Activated CD4-positive, alpha-beta T cell treated with anti-CD3 and anti-CD28 coated beads, Interleukin-2, amount 10 ng/mL, durations not matched to agents 7 days and 5 days (primary cell): ENCODE data around the gene RASSF4. TPM values are rescaled to one million over a fixed set of nuclear protein-coding genes. Genes with fewer than 3 reads are reported as not detected.

Experiments
- CTCF ChIA-PET: fragments of 350-600 bp; sonication (Branson Sonifier 250); formaldehyde crosslinking; loops from one replicate; lab custom pipeline; 2021; ENCODE audit warnings: antibody characterized with exemption; lab: Charles Lee
- POLR2A ChIA-PET: fragments of 350-600 bp; sonication (Branson Sonifier 250); formaldehyde crosslinking; loops from one replicate; lab custom pipeline; 2021; ENCODE audit warnings: antibody characterized with exemption; lab: Charles Lee
- DNase-seq: peaks from one replicate; pipeline ENCODE4 v3.0.0-alpha.2; 2020
- H3K27ac Mint-ChIP-seq: one replicate; pipeline ENCODE4 v1.8.0; 2021; ENCODE audit warnings: mild to moderate bottlenecking, moderate library complexity, mixed read lengths
- H3K27me3 Mint-ChIP-seq: one replicate; pipeline ENCODE4 v1.8.0; 2021; ENCODE audit warnings: mixed read lengths
- H3K36me3 Mint-ChIP-seq: one replicate; pipeline ENCODE4 v1.8.0; 2021; ENCODE audit warnings: low read depth, mixed read lengths
- H3K4me1 Mint-ChIP-seq: one replicate; pipeline ENCODE4 v1.8.0; 2021; ENCODE audit warnings: mixed read lengths
- H3K4me3 Mint-ChIP-seq: one replicate; pipeline ENCODE4 v1.8.0; 2021; ENCODE audit warnings: mild to moderate bottlenecking, moderate library complexity, mixed read lengths
- H3K9me3 Mint-ChIP-seq: one replicate; pipeline ENCODE4 v1.8.0; 2021; ENCODE audit warnings: mixed read lengths
- total RNA-seq, 2 experiments: library from RNA; stranded (reverse); gene quantifications; one replicate each; pipeline ENCODE4 v1.2.3, GENCODE V29; 2021

The RASSF4 gene, protein sequence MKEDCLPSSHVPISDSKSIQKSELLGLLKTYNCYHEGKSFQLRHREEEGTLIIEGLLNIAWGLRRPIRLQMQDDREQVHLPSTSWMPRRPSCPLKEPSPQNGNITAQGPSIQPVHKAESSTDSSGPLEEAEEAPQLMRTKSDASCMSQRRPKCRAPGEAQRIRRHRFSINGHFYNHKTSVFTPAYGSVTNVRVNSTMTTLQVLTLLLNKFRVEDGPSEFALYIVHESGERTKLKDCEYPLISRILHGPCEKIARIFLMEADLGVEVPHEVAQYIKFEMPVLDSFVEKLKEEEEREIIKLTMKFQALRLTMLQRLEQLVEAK
- under 1 TPM; 0.42 to 0.52 TPM for total RNA-seq

DNA sequence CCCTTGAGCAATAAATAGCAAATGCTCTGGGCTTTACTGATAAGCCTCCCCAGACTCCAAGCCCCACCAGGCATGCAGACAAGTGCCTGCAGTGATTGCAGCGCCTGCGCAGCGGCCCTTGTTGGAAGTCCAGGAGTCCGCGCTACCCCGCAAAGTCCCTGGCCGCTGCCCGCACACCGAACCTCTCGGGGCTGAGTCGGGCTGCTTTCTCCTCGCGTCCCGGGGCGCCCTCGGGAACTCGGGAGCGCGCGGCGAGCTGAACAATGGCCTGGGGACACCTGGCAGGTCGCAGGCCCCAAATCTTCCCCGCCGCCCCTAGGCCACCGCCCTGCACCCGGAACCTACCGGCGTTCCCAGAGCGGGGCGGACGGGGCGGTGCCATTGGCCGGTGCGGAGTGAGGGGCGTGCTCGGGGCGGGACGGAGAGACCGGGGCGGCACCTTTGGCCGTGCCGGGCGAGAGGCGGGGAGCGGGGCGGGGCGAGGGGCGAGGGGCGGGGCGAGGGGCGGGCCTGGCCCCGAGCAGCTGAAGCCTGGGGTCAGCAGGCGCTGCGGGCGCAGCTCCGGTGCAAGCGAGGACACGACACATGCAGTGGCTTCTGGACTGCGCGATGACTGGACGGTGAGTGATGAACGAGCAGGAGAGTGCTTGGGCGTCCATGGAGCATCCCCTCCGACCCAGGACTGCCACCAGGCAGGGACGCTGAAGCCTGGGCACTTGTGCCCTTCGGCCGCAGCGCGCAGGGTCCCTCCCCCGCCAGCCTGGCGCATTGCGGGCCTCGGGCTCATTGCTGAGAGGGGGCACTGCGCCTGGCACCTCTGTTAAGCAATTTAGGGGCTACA lies at the start of gene RASSF4:
Gene RASSF4, plus strand, starts transcription at position 556 of the 841 bp plus-strand sequence. CDS start 10,401 bp downstream, outside the sequence.
- H3K9me3 Mint-ChIP-seq, result peaks cover 3% of the 10 kb centered on the region
- DNase-seq, result peak; percentile 93
- peak within 1 kb of the TSS; percentile 83 for H3K4me3 Mint-ChIP-seq
- CTCF ChIA-PET, result interaction anchor here (0.7 kb wide), 1 partner anchor 145 kb away, joined by 3 read pairs; no protein-coding TSS in a partner anchor
- peaks cover 12% of the 10 kb centered on the region for H3K36me3 Mint-ChIP-seq
- peaks cover 21% of the 10 kb centered on the region for H3K4me1 Mint-ChIP-seq
- peak within 1 kb of the TSS; percentile 87 for H3K27ac Mint-ChIP-seq
- POLR2A ChIA-PET, result no interaction called here
- H3K27me3 Mint-ChIP-seq, result no peaks in the 10 kb centered on the region

GRCh38 chr10:44909910-44910309 lies 49.7 kb upstream of the RASSF4 start:
- ChIA-PET CTCF (no interaction called here), POLR2A (no interaction called here)
- peaks cover 4% of the 10 kb centered on the region for H3K9me3 Mint-ChIP-seq
- DNase-seq, result no peak
- no peaks in the 10 kb centered on the region for H3K36me3 Mint-ChIP-seq
- no peak overlapping the region for H3K4me3 Mint-ChIP-seq
- no peaks in the 10 kb centered on the region for H3K27me3 Mint-ChIP-seq
- H3K4me1 Mint-ChIP-seq, result peaks cover 16% of the 10 kb centered on the region
- H3K27ac Mint-ChIP-seq, result no peak overlapping the region

- peaks cover 16% of the 10 kb centered on the region for H3K4me1 Mint-ChIP-seq
- ChIA-PET POLR2A (no interaction called here), CTCF (no interaction called here)
These were observed 49.0 kb upstream of the RASSF4 start for GRCh38 chr10:44910602-44911001.

DNA sequence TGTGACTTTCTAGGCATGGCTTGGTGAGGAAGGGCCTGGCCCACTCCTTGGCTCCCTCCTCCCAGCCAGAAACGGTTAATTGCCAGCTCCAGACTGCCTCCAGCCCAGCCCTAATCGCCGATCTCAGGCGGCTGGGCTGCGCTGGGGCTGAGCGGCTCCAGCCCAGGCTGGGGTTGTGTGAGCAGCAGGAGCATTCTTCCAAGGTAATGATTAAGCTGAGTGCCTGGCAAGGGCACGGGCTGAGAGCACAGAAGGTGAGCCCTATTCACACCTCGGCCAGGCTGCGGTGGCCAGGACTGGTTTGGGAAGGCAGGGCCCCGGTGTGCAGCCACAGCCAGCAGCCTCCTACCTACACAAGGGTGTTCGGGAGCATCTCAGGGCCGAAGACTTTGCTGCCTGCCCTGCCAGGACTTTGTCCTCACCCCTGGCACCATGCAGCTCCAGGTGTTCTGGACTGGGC lies 48.5 kb upstream of the RASSF4 start, which contains the start of gene TMEM72:
Gene TMEM72, plus strand, starts transcription at position 257 of the 460 bp plus-strand sequence. Its CDS starts 176 bp downstream, at position 433.
- Mint-ChIP-seq H3K4me1 (peaks cover 16% of the 10 kb centered on the region), H3K36me3 (no peaks in the 10 kb centered on the region), H3K4me3 (no peak within 1 kb of the TSS), H3K9me3 (peaks cover 4% of the 10 kb centered on the region), H3K27ac (no peak within 1 kb of the TSS), H3K27me3 (no peaks in the 10 kb centered on the region)
- ChIA-PET POLR2A (no interaction called here), CTCF (no interaction called here)
- DNase-seq, result no peak

More at GRCh38 chr10:44910602-44911001, 49.0 kb upstream of the RASSF4 start:
- H3K36me3 Mint-ChIP-seq, result no peaks in the 10 kb centered on the region
- no peak overlapping the region for H3K27ac Mint-ChIP-seq
- no peak for DNase-seq
- peaks cover 4% of the 10 kb centered on the region for H3K9me3 Mint-ChIP-seq
- H3K27me3 Mint-ChIP-seq, result no peaks in the 10 kb centered on the region
- no peak overlapping the region for H3K4me3 Mint-ChIP-seq

DNA sequence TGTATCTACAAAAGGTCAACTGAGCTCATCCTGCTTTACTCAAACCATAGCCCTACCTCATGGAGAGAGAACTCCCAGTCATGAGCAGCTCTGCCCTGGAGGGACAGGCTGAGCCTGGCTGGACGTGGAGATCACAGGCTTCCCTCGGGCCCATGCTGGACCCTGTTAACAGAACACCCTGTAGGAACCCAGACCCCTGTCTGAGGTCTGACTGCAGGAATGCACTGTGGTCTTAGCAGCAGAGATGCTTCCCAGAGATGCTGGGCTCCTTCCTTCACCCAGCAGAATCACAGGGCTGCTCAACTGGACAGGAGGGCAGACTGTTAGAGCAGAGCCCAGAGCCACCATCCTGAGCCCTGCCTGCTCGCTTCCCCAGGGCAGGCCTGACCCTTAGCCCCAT lies 47.7 kb upstream of the RASSF4 start:
- Mint-ChIP-seq H3K27ac (no peak overlapping the region), H3K9me3 (peaks cover 4% of the 10 kb centered on the region), H3K27me3 (peaks cover 2% of the 10 kb centered on the region), H3K36me3 (no peaks in the 10 kb centered on the region), H3K4me1 (peaks cover 16% of the 10 kb centered on the region), H3K4me3 (no peak overlapping the region)
- DNase-seq, result no peak
- POLR2A ChIA-PET, result no interaction called here
- CTCF ChIA-PET, result interaction anchor here (1.4 kb wide), 1 partner anchor 17 kb away, joined by 3 read pairs; no protein-coding TSS in a partner anchor

DNA sequence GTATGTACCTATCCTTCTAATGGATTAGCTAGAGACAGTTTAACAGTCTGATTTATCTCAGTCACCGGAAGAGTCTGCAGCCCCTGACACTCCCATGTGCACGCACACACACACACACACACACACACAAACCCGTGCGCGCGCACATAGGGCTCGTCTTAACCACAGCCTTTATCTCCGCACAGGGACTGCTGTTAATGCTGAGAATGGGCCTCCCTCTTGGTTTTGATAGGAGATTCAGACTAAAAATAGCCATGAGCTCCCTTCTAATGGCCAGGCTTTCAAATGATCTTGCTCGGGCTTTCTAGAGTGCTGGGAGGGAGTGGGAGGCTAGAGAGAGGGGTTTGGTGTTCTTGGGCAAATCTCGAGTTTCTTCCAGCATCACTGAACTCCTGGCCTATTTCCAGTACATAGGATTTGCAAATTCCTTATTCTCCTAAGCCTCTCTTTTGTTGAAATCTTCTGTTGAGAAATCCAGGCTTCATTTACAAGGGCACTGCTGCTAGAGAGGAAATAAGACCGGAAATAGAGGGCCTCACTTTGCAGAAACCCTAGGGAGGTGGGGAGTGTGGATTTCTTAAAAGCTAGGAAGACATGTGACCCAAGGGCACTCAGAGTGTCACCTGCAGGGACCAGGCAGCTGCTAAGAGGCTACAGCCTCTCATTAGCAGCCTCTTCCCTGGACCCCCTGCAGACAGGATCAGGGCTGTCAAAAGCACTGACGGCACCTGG lies 46.1 kb upstream of the RASSF4 start:
- H3K27ac Mint-ChIP-seq, result peak overlapping the region; percentile 90
- H3K36me3 Mint-ChIP-seq, result no peaks in the 10 kb centered on the region
- peak; percentile 27 for DNase-seq
- peaks cover 4% of the 10 kb centered on the region for H3K27me3 Mint-ChIP-seq
- POLR2A ChIA-PET, result no interaction called here
- H3K4me3 Mint-ChIP-seq, result no peak overlapping the region
- peaks cover 4% of the 10 kb centered on the region for H3K9me3 Mint-ChIP-seq
- peaks cover 16% of the 10 kb centered on the region for H3K4me1 Mint-ChIP-seq
- CTCF ChIA-PET, result interaction anchor here (0.7 to 1.4 kb wide), 3 partner anchors 15 to 27 kb away, joined by 3 read pairs; no protein-coding TSS in a partner anchor

DNA sequence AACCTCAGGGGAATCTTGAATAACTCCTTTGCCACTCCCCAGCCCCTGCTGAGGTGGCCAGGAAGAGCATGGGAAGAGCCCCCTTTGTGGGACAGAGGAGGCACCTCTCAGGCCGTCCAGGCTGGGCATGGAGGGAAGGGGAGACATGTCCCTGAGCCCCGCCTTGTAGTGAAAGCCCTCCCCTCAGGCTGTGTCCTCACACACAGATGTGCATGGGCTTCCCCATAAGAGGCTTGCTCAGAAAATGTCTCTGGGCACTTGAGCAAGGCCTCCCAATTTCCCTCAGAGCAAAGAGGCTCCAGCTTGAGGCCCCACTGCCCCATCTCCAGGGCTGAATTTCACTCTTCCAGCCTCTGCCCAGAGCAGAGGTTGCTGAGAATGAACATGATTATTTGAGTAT lies 44.7 kb upstream of the RASSF4 start:
- Mint-ChIP-seq H3K4me3 (no peak overlapping the region), H3K36me3 (no peaks in the 10 kb centered on the region), H3K9me3 (peaks cover 4% of the 10 kb centered on the region), H3K27ac (no peak overlapping the region), H3K4me1 (peaks cover 16% of the 10 kb centered on the region), H3K27me3 (peaks cover 8% of the 10 kb centered on the region)
- ChIA-PET CTCF (no interaction called here), POLR2A (no interaction called here)
- no peak for DNase-seq

DNA sequence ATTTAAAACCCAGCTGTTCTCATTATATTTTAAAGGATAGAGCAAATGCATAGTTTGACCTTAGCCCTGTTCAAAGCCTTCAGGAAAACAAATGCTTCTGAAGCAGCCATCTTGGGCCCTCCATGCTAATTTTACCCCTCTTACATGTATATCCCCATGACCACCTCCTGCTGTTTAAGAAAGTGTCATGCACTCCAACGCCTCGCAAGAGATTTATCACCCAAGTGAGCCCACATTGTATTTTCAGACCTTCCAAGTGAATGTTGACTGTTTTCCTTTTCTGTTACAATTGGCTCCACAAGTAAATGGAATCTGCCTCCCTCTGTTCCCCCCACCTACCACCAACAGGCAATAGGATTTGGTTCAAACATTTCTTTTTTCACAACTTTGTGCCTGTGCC lies 43.2 kb upstream of the RASSF4 start:
- DNase-seq, result no peak
- CTCF ChIA-PET, result no interaction called here
- Mint-ChIP-seq H3K36me3 (no peaks in the 10 kb centered on the region), H3K27ac (no peak overlapping the region), H3K9me3 (peaks cover 4% of the 10 kb centered on the region), H3K4me1 (peaks cover 16% of the 10 kb centered on the region), H3K4me3 (no peak overlapping the region), H3K27me3 (peaks cover 8% of the 10 kb centered on the region)
- POLR2A ChIA-PET, result no interaction called here

DNA sequence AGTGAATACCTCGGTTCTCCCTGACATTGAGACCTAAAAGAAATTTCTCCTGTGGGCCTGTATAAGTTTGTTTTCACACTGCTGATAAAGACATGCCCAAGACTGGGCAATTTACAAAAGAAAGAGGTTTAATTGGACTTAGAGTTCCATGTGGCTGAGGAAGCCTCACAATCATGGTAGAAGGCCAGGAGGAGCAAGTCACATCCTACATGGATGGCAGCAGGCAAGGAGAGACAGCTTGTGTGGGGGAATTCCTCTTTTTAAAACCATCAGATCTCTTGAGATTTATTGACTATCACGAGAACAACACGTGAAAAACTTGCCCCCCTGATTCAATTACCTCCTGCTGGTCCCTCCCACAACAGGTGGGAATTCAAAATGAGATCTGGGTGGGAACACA lies 41.8 kb upstream of the RASSF4 start:
- Mint-ChIP-seq H3K27me3 (peaks cover 8% of the 10 kb centered on the region), H3K4me3 (no peak overlapping the region), H3K27ac (no peak overlapping the region), H3K36me3 (no peaks in the 10 kb centered on the region), H3K4me1 (peaks cover 16% of the 10 kb centered on the region), H3K9me3 (peaks cover 4% of the 10 kb centered on the region)
- POLR2A ChIA-PET, result no interaction called here
- no peak for DNase-seq
- CTCF ChIA-PET, result no interaction called here

DNA sequence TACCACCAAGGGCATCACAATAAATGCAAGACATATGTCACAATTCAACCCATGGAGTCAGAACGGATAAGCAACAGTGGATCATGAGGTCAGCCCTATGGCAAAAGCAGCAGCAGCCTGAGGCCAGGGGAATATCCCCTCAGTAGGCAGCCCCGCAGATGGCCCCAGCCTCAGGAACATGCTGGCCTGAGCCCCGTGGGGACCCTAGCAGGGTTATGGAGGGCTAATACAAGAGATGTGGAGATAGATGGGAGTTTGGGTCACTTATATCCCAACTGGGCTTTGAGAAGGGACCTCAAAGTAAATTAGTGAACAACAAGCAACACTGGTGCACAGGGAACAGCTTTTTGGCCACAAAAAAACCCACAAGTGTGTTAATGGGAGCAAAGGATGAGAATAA lies 39.4 kb upstream of the RASSF4 start:
- H3K4me1 Mint-ChIP-seq, result no peaks in the 10 kb centered on the region
- no peak overlapping the region for H3K4me3 Mint-ChIP-seq
- DNase-seq, result no peak
- CTCF ChIA-PET, result interaction anchor here (1.0 kb wide), 1 partner anchor 11 kb away, joined by 3 read pairs; no protein-coding TSS in a partner anchor
- H3K27me3 Mint-ChIP-seq, result peaks cover 8% of the 10 kb centered on the region
- POLR2A ChIA-PET, result no interaction called here
- H3K27ac Mint-ChIP-seq, result no peak overlapping the region
- no peaks in the 10 kb centered on the region for H3K9me3 Mint-ChIP-seq
- H3K36me3 Mint-ChIP-seq, result no peaks in the 10 kb centered on the region

GRCh38 chr10:44921061-44921460 lies 38.5 kb upstream of the RASSF4 start:
- H3K9me3 Mint-ChIP-seq, result no peaks in the 10 kb centered on the region
- H3K4me3 Mint-ChIP-seq, result no peak overlapping the region
- H3K27me3 Mint-ChIP-seq, result peaks cover 8% of the 10 kb centered on the region
- no peaks in the 10 kb centered on the region for H3K4me1 Mint-ChIP-seq
- DNase-seq, result no peak
- no peak overlapping the region for H3K27ac Mint-ChIP-seq
- CTCF ChIA-PET, result interaction anchor here (1.0 kb wide), 1 partner anchor 10 kb away, joined by 3 read pairs; no protein-coding TSS in a partner anchor
- H3K36me3 Mint-ChIP-seq, result no peaks in the 10 kb centered on the region
- POLR2A ChIA-PET, result no interaction called here

DNA sequence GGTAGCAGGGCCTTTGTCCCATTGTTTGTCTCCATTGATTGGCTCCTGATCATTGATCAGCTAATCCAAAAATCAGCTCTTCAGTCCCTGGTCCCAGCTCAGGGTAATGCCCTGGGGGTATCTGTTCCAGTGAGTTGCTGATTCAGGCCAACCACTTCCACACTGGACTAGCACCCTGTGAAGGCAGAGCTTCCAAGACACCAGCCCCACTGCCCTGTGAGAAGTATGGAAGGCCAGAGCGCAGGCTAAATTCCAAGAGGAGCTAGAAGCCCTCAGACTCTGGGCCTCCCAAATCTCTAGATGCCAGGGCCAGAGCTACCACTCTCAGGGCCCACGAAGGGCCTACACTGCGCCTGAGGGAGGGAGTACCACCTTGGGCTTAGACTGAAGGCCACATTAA lies 38.1 kb upstream of the RASSF4 start:
- no peaks in the 10 kb centered on the region for H3K9me3 Mint-ChIP-seq
- H3K27me3 Mint-ChIP-seq, result peaks cover 8% of the 10 kb centered on the region
- H3K36me3 Mint-ChIP-seq, result no peaks in the 10 kb centered on the region
- no peak for DNase-seq
- H3K27ac Mint-ChIP-seq, result no peak overlapping the region
- POLR2A ChIA-PET, result no interaction called here
- CTCF ChIA-PET, result interaction anchor here (1.0 kb wide), 1 partner anchor 9 kb away, joined by 3 read pairs; no protein-coding TSS in a partner anchor
- H3K4me1 Mint-ChIP-seq, result no peaks in the 10 kb centered on the region
- H3K4me3 Mint-ChIP-seq, result no peak overlapping the region
